ENCODE data around the gene BRSK2. TPM values are rescaled to one million over a fixed set of nuclear protein-coding genes. Genes with fewer than 3 reads are reported as not detected.

The BRSK2 gene
- total RNA-seq, 1 donor from 2014 or later = 1.7 TPM

GRCh38 chr11:1447845-1448825 lies 58.4 kb downstream of the BRSK2 start:
- H3K9me3 Mint-ChIP-seq (ENCODE audit: unreplicated experiment) = no peaks in the 10 kb centered on the region
- H3K36me3 Mint-ChIP-seq (ENCODE audit: unreplicated experiment) = no peaks in the 10 kb centered on the region
- no peak for TF ChIP-seq CTCF (IDR thresholded peaks at IDR 0.05)
- no peaks in the 10 kb centered on the region for H3K27me3 Mint-ChIP-seq (ENCODE audit: unreplicated experiment)
- DNase-seq (ENCODE audit: extremely low spot score, unreplicated experiment) = no peak
- H3K4me3 Mint-ChIP-seq (ENCODE audit: unreplicated experiment) = no peak overlapping the region
- H3K4me1 Mint-ChIP-seq (ENCODE audit: unreplicated experiment) = no peaks in the 10 kb centered on the region
- no peak overlapping the region for H3K27ac Mint-ChIP-seq (ENCODE audit: unreplicated experiment)

- no peaks in the 10 kb centered on the region for H3K9me3 Mint-ChIP-seq (ENCODE audit: unreplicated experiment)
- no peak for DNase-seq (ENCODE audit: extremely low spot score, unreplicated experiment)
These were observed 59.1 kb downstream of the BRSK2 start for GRCh38 chr11:1448882-1449281.

GRCh38 chr11:1449490-1450243 lies 59.9 kb downstream of the BRSK2 start:
- Mint-ChIP-seq H3K4me1 (ENCODE audit: unreplicated experiment) (no peaks in the 10 kb centered on the region), H3K27me3 (ENCODE audit: unreplicated experiment) (no peaks in the 10 kb centered on the region), H3K27ac (ENCODE audit: unreplicated experiment) (no peak overlapping the region), H3K4me3 (ENCODE audit: unreplicated experiment) (no peak overlapping the region), H3K9me3 (ENCODE audit: unreplicated experiment) (no peaks in the 10 kb centered on the region), H3K36me3 (ENCODE audit: unreplicated experiment) (no peaks in the 10 kb centered on the region)
- DNase-seq (ENCODE audit: extremely low spot score, unreplicated experiment) = no peak
- no peak for TF ChIP-seq CTCF (IDR thresholded peaks at IDR 0.05)

More at GRCh38 chr11:1448882-1449281, 59.1 kb downstream of the BRSK2 start:
- H3K27me3 Mint-ChIP-seq (ENCODE audit: unreplicated experiment) = no peaks in the 10 kb centered on the region
- no peak overlapping the region for H3K4me3 Mint-ChIP-seq (ENCODE audit: unreplicated experiment)
- TF ChIP-seq CTCF (IDR thresholded peaks at IDR 0.05) = no peak
- no peak overlapping the region for H3K27ac Mint-ChIP-seq (ENCODE audit: unreplicated experiment)
- H3K4me1 Mint-ChIP-seq (ENCODE audit: unreplicated experiment) = no peaks in the 10 kb centered on the region
- no peaks in the 10 kb centered on the region for H3K36me3 Mint-ChIP-seq (ENCODE audit: unreplicated experiment)

GRCh38 chr11:1450344-1450875 lies 60.7 kb downstream of the BRSK2 start:
- DNase-seq (ENCODE audit: extremely low spot score, unreplicated experiment) = no peak
- no peak overlapping the region for H3K27ac Mint-ChIP-seq (ENCODE audit: unreplicated experiment)
- H3K4me1 Mint-ChIP-seq (ENCODE audit: unreplicated experiment) = no peaks in the 10 kb centered on the region
- no peak overlapping the region for H3K4me3 Mint-ChIP-seq (ENCODE audit: unreplicated experiment)
- no peaks in the 10 kb centered on the region for H3K27me3 Mint-ChIP-seq (ENCODE audit: unreplicated experiment)
- H3K9me3 Mint-ChIP-seq (ENCODE audit: unreplicated experiment) = no peaks in the 10 kb centered on the region
- H3K36me3 Mint-ChIP-seq (ENCODE audit: unreplicated experiment) = no peaks in the 10 kb centered on the region
- TF ChIP-seq CTCF (IDR thresholded peaks at IDR 0.05) = no peak

Data from osteocyte (in vitro differentiated cells).